ENCODE data around the gene BTBD9. TPM values are rescaled to one million over a fixed set of nuclear protein-coding genes. Genes with fewer than 3 reads are reported as not detected.

Gene BTBD9
- polyA plus RNA-seq, 4 donors: 5.1 to 10.2 (median 6.7) TPM

DNA sequence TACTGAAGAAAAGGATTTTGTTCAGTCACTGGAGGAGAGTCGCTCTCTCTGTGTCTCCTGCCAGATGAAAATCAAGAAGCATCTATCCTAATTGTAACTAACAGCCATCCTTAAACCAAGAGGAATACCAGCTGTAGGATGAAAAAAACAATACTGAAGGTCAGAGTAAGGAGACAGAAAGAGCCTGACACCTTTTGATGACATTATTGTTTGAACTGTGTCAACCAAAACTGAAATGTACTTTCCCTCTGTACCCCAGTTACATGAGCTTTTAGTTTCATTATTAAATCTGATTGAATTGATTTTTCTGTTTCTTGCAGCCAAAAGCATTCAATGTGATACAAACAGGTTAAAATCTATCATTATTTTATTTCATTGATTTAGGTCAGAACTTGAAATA lies 17.2 kb upstream of the BTBD9 start:
- H3K9me3 ChIP-seq (ENCODE audit: control insufficient read depth in 2 of 2, insufficient read depth in 1 of 2, low read depth in 1 of 2, low read length in 1 of 2): no peaks in the 10 kb centered on the region
- WGBS, 3 donors: 92 to 100% (median 98%) methylated on average over 1 of the region's 1 CpG
- FAIRE-seq: no peak

DNA sequence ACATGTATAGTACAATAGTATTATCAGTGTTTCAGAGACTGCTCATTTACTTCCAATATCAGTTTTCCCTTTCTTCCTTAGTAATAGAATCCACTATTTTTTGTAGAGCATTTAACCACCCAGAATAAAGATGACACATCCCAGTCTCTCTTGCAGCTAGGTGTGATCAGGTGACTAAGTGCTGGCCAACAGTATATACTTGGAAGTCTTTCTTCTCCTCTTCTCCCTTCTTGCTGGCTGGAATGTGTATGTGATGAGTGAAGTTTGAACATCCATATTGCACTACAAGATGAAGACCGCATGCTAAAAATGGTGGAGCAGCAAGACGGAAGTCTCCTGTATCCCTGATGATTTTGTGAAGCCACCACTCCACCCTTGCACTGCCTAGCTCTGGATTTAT lies 14.5 kb upstream of the BTBD9 start:
- H3K27me3 ChIP-seq (ENCODE audit: control insufficient read depth in 3 of 3, insufficient read depth in 3 of 3, low read length in 3 of 3): no peaks in the 10 kb centered on the region
- FAIRE-seq (no peak), DNase-seq (no peak)
- no peak overlapping the region for H3K4me3 ChIP-seq (ENCODE audit: low read depth in 1 of 3, low read length in 3 of 3)
- no peaks in the 10 kb centered on the region for H3K4me1 ChIP-seq (ENCODE audit: control insufficient read depth in 3 of 3, insufficient read depth in 2 of 3, low read depth in 1 of 3, low read length in 2 of 3)
- H3K36me3 ChIP-seq (ENCODE audit: control insufficient read depth in 3 of 3, insufficient read depth in 2 of 3, low read depth in 1 of 3, low read length in 3 of 3): peaks cover 0 to 2% (median 0%) of the 10 kb centered on the region in 3 donors
- H3K27ac ChIP-seq (ENCODE audit: low read depth in 1 of 3, low read length in 2 of 3): no peak overlapping the region
- no peaks in the 10 kb centered on the region for H3K9me3 ChIP-seq (ENCODE audit: control insufficient read depth in 2 of 2, insufficient read depth in 1 of 2, low read depth in 1 of 2, low read length in 1 of 2)
- 96 to 99% (median 98%) methylated on average over 2 of the region's 2 CpGs for WGBS, 3 donors

More for the DNA sequence above, 17.2 kb upstream of the BTBD9 start:
- no peak overlapping the region for H3K27ac ChIP-seq (ENCODE audit: low read depth in 1 of 3, low read length in 2 of 3)
- H3K4me1 ChIP-seq (ENCODE audit: control insufficient read depth in 3 of 3, insufficient read depth in 2 of 3, low read depth in 1 of 3, low read length in 2 of 3): no peaks in the 10 kb centered on the region
- H3K27me3 ChIP-seq (ENCODE audit: control insufficient read depth in 3 of 3, insufficient read depth in 3 of 3, low read length in 3 of 3): no peaks in the 10 kb centered on the region
- peaks cover 0 to 2% (median 0%) of the 10 kb centered on the region in 3 donors for H3K36me3 ChIP-seq (ENCODE audit: control insufficient read depth in 3 of 3, insufficient read depth in 2 of 3, low read depth in 1 of 3, low read length in 3 of 3)
- no peak overlapping the region for H3K4me3 ChIP-seq (ENCODE audit: low read depth in 1 of 3, low read length in 3 of 3)
- no peak for DNase-seq

DNA sequence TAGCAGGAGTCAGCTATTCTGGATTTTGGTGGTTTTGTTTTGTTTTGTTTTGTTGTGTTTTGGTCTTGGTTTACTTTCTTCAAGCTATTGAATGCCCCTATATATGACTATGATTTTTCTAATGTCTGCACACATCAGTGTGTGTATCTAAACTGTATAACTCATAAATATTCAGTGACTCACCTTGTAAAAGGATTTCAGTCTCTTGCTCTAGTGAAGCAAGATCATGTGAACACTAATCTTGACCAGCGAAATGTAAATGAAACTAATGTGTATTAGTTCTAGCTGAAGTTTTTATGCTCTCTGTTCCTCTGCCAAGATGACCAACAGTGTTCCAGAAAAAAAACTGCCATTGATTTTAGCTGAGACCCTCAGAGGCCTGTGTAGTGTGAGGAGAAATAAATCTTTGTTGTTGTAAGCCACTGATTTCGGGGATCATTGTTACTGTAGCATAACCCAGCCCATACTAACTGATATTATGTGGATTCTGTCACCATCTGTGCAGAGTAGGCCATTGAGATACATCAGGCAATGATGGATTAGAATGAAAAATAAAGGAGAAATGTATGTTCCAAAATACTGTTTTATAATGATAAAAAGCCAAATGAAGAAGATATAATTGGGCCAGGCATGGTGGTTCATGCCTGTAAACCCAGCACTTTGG lies 11.5 kb upstream of the BTBD9 start:
- Histone ChIP-seq H3K27ac (ENCODE audit: low read depth in 1 of 3, low read length in 2 of 3) (no peak overlapping the region), H3K4me3 (ENCODE audit: low read depth in 1 of 3, low read length in 3 of 3) (no peak overlapping the region), H3K9me3 (ENCODE audit: control insufficient read depth in 2 of 2, insufficient read depth in 1 of 2, low read depth in 1 of 2, low read length in 1 of 2) (no peaks in the 10 kb centered on the region), H3K27me3 (ENCODE audit: control insufficient read depth in 3 of 3, insufficient read depth in 3 of 3, low read length in 3 of 3) (no peaks in the 10 kb centered on the region), H3K36me3 (ENCODE audit: control insufficient read depth in 3 of 3, insufficient read depth in 2 of 3, low read depth in 1 of 3, low read length in 3 of 3) (peaks cover 0 to 2% (median 0%) of the 10 kb centered on the region in 3 donors), H3K4me1 (ENCODE audit: control insufficient read depth in 3 of 3, insufficient read depth in 2 of 3, low read depth in 1 of 3, low read length in 2 of 3) (no peaks in the 10 kb centered on the region)
- no peak for DNase-seq
- WGBS, 3 donors: 88 to 95% (median 93%) methylated on average over 2 of the region's 2 CpGs
- no peak for FAIRE-seq

DNA sequence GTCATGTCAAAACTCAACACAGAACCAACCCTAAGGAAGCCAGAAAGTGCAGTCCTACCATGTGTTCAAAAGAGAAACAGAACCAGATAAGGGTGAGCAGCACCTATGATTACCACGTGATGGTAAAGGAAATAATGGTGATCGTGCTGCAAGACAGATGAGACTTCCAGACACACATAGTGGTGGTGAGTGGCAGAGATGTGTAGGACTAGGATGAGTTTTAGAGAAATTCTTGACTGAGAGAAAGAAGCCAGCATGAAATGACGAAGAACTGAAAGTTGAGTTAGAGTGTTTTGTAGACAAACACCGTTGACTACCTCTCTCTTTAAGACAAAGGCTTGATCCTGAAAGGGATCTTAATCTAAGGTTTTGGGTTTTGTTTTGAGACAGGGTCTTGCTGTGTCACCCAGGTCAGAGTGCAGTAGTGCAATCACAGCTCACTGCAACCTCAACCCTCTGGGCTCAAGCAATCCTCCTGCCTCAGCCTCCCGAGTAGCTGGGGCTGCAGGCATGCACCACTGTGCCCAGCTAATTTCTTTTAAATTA lies 10.6 kb upstream of the BTBD9 start:
- no peak overlapping the region for H3K27ac ChIP-seq (ENCODE audit: low read depth in 1 of 3, low read length in 2 of 3)
- WGBS, 3 donors: 91 to 94% (median 93%) methylated on average over 5 of the region's 5 CpGs
- FAIRE-seq (no peak), DNase-seq (no peak)
- H3K4me1 ChIP-seq (ENCODE audit: control insufficient read depth in 3 of 3, insufficient read depth in 2 of 3, low read depth in 1 of 3, low read length in 2 of 3): no peaks in the 10 kb centered on the region
- H3K36me3 ChIP-seq (ENCODE audit: control insufficient read depth in 3 of 3, insufficient read depth in 2 of 3, low read depth in 1 of 3, low read length in 3 of 3): no peaks in the 10 kb centered on the region
- H3K4me3 ChIP-seq (ENCODE audit: low read depth in 1 of 3, low read length in 3 of 3): no peak overlapping the region
- H3K9me3 ChIP-seq (ENCODE audit: control insufficient read depth in 2 of 2, insufficient read depth in 1 of 2, low read depth in 1 of 2, low read length in 1 of 2): no peaks in the 10 kb centered on the region
- no peaks in the 10 kb centered on the region for H3K27me3 ChIP-seq (ENCODE audit: control insufficient read depth in 3 of 3, insufficient read depth in 3 of 3, low read length in 3 of 3)

DNA sequence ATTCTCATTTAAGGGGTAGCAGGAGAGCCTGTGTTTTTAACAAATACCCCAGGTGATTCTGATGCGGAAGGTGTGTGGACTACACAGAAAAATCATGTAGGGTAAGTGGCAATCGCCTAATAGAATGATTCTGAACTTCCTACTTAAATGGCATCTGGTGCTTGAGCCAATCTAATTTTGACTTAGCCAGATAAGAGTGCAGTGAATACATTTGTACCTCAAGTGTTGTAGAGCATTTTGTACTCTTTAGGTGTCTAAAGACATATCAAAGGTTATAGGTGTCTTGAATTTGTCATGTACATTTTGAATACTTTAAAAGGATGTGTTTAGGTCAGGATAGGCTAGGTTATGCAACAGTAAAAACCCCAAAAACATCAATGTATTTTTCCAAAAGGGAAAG lies 10.0 kb upstream of the BTBD9 start:
- FAIRE-seq: no peak
- no peak for DNase-seq
- H3K4me3 ChIP-seq (ENCODE audit: low read depth in 1 of 3, low read length in 3 of 3): no peak overlapping the region
- no peaks in the 10 kb centered on the region for H3K27me3 ChIP-seq (ENCODE audit: control insufficient read depth in 3 of 3, insufficient read depth in 3 of 3, low read length in 3 of 3)
- H3K36me3 ChIP-seq (ENCODE audit: control insufficient read depth in 3 of 3, insufficient read depth in 2 of 3, low read depth in 1 of 3, low read length in 3 of 3): no peaks in the 10 kb centered on the region
- WGBS, 3 donors: 96 to 98% (median 96%) methylated on average over 2 of the region's 2 CpGs
- no peaks in the 10 kb centered on the region for H3K4me1 ChIP-seq (ENCODE audit: control insufficient read depth in 3 of 3, insufficient read depth in 2 of 3, low read depth in 1 of 3, low read length in 2 of 3)
- H3K27ac ChIP-seq (ENCODE audit: low read depth in 1 of 3, low read length in 2 of 3): no peak overlapping the region
- no peaks in the 10 kb centered on the region for H3K9me3 ChIP-seq (ENCODE audit: control insufficient read depth in 2 of 2, insufficient read depth in 1 of 2, low read depth in 1 of 2, low read length in 1 of 2)

DNA sequence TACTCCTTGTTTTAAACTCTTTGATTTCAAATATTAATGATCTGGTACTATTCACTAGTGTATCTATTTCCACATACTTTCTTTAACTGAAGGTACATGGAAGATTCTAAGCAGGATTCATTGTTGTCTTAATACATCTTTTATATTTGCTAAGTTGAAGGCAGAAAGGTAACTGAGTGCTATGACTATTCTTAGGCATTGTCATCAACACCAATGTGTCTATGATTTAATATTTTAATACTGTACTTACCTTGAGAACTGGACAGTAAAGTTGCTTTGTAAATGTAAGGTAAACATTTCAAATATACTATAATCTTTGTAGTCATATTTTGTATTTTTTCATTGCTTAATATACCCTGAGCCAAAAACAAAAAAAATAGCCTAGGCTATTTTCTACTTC lies 8.9 kb upstream of the BTBD9 start:
- no peak for DNase-seq
- no peaks in the 10 kb centered on the region for H3K27me3 ChIP-seq (ENCODE audit: control insufficient read depth in 3 of 3, insufficient read depth in 3 of 3, low read length in 3 of 3)
- H3K36me3 ChIP-seq (ENCODE audit: control insufficient read depth in 3 of 3, insufficient read depth in 2 of 3, low read depth in 1 of 3, low read length in 3 of 3): no peaks in the 10 kb centered on the region
- H3K27ac ChIP-seq (ENCODE audit: low read depth in 1 of 3, low read length in 2 of 3): no peak overlapping the region
- no peaks in the 10 kb centered on the region for H3K9me3 ChIP-seq (ENCODE audit: control insufficient read depth in 2 of 2, insufficient read depth in 1 of 2, low read depth in 1 of 2, low read length in 1 of 2)
- FAIRE-seq: no peak
- H3K4me1 ChIP-seq (ENCODE audit: control insufficient read depth in 3 of 3, insufficient read depth in 2 of 3, low read depth in 1 of 3, low read length in 2 of 3): no peaks in the 10 kb centered on the region
- H3K4me3 ChIP-seq (ENCODE audit: low read depth in 1 of 3, low read length in 3 of 3): no peak overlapping the region

DNA sequence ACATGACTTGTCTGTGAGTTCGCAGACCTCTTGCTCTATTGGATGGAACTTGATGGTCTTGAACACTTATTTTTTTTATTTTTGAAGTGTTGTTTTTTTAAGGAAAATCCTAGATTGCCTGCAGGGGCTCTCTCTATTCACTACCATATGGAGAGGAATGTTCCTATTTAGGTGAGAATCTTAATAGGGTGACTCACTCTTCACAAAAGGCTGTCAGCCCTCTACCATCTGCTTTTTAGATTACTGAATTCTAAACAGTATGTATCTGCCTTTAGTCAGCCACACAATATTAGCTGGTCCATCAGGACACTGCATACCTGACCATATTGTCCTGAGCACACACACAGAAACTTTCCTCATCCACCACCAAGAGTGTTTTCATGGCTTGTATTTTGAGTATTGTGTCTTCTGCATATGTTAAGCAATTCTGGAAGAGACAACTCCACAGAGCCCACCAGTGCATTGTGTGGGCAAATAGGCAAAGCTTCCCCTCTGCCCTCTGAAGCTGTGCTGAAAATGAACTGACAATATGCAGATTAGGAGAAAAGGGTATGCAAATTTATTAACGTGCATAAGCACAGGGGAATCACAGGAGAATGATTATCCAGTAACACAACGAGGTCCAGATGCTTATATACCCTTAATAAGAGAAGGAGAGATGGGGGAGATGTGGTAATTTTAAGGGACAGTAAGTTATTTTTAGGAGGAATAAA lies 6.6 kb upstream of the BTBD9 start:
- no peak for FAIRE-seq
- no peaks in the 10 kb centered on the region for H3K4me1 ChIP-seq (ENCODE audit: control insufficient read depth in 3 of 3, insufficient read depth in 2 of 3, low read depth in 1 of 3, low read length in 2 of 3)
- H3K36me3 ChIP-seq (ENCODE audit: control insufficient read depth in 3 of 3, insufficient read depth in 2 of 3, low read depth in 1 of 3, low read length in 3 of 3): no peaks in the 10 kb centered on the region
- no peaks in the 10 kb centered on the region for H3K9me3 ChIP-seq (ENCODE audit: control insufficient read depth in 2 of 2, insufficient read depth in 1 of 2, low read depth in 1 of 2, low read length in 1 of 2)
- no peak overlapping the region for H3K27ac ChIP-seq (ENCODE audit: low read depth in 1 of 3, low read length in 2 of 3)
- no peak overlapping the region for H3K4me3 ChIP-seq (ENCODE audit: low read depth in 1 of 3, low read length in 3 of 3)
- H3K27me3 ChIP-seq (ENCODE audit: control insufficient read depth in 3 of 3, insufficient read depth in 3 of 3, low read length in 3 of 3): no peaks in the 10 kb centered on the region
- DNase-seq: no peak
- 80 to 85% (median 83%) methylated on average over 3 of the region's 3 CpGs for whole genome bisulfite sequencing, 3 donors

DNA sequence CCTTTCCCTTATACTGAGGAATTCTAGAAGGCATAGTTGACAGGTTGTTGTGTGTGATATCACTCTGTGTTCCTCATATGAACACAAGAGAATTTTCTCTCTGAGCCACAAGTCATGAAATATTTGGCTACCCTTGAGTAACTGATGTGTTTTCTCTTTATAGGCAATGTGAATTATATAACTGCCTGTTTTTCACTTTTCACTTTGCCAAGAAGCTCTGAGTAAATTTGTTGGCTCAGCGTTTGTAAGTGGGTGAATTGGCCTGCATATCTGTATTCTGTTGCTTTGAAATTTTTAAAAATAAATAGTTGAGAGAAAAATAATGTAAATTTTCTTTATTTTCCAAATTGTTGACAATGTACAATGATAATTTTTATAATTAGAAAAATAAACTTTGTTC lies 5.2 kb upstream of the BTBD9 start:
- DNase-seq (no peak), FAIRE-seq (no peak)
- 68 to 81% (median 79%) methylated on average over 1 of the region's 1 CpG for WGBS, 3 donors
- H3K9me3 ChIP-seq (ENCODE audit: control insufficient read depth in 2 of 2, insufficient read depth in 1 of 2, low read depth in 1 of 2, low read length in 1 of 2): no peaks in the 10 kb centered on the region
- no peak overlapping the region for H3K27ac ChIP-seq (ENCODE audit: low read depth in 1 of 3, low read length in 2 of 3)
- H3K4me3 ChIP-seq (ENCODE audit: low read depth in 1 of 3, low read length in 3 of 3): no peak overlapping the region
- H3K4me1 ChIP-seq (ENCODE audit: control insufficient read depth in 3 of 3, insufficient read depth in 2 of 3, low read depth in 1 of 3, low read length in 2 of 3): peaks cover 0 to 2% (median 0%) of the 10 kb centered on the region in 3 donors
- H3K36me3 ChIP-seq (ENCODE audit: control insufficient read depth in 3 of 3, insufficient read depth in 2 of 3, low read depth in 1 of 3, low read length in 3 of 3): no peaks in the 10 kb centered on the region
- no peaks in the 10 kb centered on the region for H3K27me3 ChIP-seq (ENCODE audit: control insufficient read depth in 3 of 3, insufficient read depth in 3 of 3, low read length in 3 of 3)

All from small intestine (tissue), 7 donors.